PC-3 (cell line): ENCODE data around the gene CAMK2N2.

Experiments used
- EZH2 ChIP-seq: fragments of 300-600 bp; sonication (generic); IDR thresholded peaks from one replicate; pipeline ENCODE4 v1.6.1; 2017; ENCODE audit warnings: antibody characterized with exemption, mild to moderate bottlenecking, low read length; ENCODE audit not compliant: unreplicated experiment
- TF ChIP-seq, protein P1 (sequence below): fragments of 300-600 bp; sonication (generic); conservative IDR thresholded peaks from 2 replicates; pipeline ENCODE4 v1.5.1; 2017; ENCODE audit warnings: antibody characterized with exemption, low read depth, mild to moderate bottlenecking, low read length

DNA sequence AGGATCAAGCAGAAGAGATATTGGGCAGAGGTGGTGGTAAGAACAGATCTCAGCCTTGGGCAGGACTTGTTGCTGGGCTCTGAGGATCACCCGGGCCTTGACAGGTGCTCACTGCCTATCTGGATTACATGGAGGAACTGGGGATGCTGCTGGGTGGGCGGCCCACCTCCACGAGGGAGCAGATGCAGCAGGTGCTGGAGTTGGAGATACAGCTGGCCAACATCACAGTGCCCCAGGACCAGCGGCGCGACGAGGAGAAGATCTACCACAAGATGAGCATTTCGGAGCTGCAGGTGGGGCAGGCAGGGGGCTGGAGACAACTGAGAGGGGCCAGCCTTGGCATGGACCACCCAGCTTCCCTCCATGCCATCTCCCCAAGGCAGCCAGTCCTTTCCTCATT lies 22.3 kb upstream of the CAMK2N2 start:
- TF ChIP-seq, protein P1, sequence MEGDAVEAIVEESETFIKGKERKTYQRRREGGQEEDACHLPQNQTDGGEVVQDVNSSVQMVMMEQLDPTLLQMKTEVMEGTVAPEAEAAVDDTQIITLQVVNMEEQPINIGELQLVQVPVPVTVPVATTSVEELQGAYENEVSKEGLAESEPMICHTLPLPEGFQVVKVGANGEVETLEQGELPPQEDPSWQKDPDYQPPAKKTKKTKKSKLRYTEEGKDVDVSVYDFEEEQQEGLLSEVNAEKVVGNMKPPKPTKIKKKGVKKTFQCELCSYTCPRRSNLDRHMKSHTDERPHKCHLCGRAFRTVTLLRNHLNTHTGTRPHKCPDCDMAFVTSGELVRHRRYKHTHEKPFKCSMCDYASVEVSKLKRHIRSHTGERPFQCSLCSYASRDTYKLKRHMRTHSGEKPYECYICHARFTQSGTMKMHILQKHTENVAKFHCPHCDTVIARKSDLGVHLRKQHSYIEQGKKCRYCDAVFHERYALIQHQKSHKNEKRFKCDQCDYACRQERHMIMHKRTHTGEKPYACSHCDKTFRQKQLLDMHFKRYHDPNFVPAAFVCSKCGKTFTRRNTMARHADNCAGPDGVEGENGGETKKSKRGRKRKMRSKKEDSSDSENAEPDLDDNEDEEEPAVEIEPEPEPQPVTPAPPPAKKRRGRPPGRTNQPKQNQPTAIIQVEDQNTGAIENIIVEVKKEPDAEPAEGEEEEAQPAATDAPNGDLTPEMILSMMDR, result no peak
- no peak for TF ChIP-seq EZH2
